Erythroblast (primary cell): ENCODE results near the gene CAPN8.
A peak's percentile ranks its signal among the peaks of the same experiment; 100 is the strongest.

Experiments
- DNase-seq, 2 experiments: peaks; one replicate each; lab custom pipeline; 2025; lab: John Stamatoyannopoulos, UW
- GATA1 ChIP-seq: IDR thresholded peaks from 2 replicates; pipeline ENCODE4 v1.6.1; 2011; ENCODE audit warnings: low read depth, mild to moderate bottlenecking, control low read depth, low read length, moderate library complexity
- POLR2A ChIP-seq: IDR thresholded peaks from 2 replicates; pipeline ENCODE4 v1.6.1; 2011; ENCODE audit warnings: mild to moderate bottlenecking, low read length

Gene CAPN8

DNA sequence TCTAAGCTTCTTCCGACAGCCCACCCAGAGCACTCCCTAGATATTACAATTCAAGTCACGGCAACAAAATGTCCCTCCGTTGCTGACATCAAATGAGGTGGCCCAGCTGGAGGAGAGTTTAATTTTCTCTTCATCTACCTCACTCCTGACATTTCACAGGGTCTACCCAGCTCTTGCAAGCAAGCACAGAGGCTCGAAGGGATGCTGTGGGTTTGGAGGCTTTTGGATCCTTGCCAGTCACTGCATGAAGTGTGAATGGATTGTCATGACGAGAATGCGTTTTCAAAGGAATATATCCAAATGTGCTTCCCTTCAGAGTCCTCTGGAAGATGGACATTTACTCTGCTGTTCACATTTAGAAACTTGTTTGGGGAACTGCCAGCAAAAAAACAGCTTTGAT is 33.5 kb downstream of the CAPN8 start:
- DNase-seq = no peak
- no peak for TF ChIP-seq POLR2A
- no peak for TF ChIP-seq GATA1

DNA sequence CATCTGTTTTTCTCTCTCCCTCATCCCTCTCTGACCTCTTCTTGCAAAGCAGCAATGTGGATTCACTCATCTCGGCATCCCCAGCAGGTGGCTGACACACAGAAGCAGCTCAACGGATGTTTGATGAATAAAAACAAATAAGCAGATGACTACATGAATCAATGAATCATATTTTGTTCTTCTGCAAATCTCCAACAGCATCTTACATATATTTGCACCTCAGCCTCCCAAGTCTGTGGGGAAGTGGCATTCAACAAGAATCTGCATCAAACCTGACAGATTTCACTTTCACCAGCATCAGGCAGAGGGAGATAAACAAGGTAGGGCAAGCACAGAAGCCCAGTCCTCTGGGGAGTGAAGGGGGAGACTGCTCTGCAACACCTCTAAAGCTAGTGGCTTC is 34.0 kb downstream of the CAPN8 start:
- no peak for TF ChIP-seq GATA1
- no peak for TF ChIP-seq POLR2A
- DNase-seq = no peak

DNA sequence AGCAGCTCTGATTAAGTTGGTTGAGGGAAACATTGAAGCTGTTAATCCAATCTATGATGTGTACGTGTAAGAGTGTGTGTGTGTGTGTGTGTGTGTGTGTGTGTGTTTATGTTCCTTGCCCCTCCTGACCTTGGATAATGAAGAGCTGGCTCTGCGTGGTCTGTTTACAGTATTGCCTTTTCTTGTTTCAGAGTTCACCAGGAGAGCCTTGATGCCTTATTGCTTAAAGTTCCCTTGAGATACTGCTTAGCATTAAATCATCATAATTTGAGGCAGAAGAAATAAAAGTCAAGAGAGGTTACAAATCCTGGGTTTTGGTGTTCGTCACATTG is 36.4 kb downstream of the CAPN8 start:
- no peak for DNase-seq
- TF ChIP-seq GATA1 (no peak), POLR2A (no peak)

DNA sequence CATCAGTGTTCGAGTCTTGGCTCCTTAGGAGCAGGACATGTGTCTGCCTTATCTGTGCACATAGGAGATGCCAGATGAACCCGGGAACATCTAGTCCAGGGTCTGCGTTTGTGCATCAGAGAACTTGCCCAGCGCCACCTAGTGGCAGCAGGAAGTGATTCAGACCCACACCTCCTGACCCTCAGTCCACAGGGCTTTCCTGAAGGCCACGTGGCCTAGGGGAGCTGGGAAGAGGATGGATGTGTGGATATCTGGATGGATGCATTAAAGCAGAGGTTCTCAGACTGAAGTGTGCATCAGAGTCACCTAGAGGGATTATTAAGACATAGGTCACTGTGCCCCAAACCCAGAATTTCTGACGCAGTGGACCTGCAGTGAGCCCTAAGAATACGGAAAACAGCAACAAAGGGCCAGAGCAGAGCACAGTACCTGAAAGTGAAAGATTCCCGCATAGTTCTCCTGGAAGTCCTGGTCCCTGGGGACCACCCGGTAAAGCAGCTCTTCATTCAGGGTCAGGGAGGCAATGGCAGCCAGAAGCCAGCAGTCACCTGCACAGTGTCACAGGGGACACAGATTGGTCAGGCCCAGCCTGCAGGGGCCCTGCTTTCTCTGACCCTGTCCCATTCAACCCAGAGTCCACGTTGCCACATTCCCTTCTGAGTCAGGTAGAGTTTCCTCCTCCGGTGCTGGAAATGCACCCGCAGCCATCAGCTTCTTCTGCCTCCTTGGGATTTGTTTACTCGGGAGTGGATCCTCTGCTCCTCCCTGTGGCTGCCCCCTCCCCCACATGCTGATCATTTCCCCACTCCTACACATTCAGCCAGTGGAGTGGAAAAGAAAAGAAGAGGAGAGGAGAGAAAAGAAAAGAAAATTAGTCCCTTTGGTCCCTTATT is 37.0 kb downstream of the CAPN8 start:
- peak; percentile 59 to 70 for DNase-seq
- no peak for TF ChIP-seq GATA1
- TF ChIP-seq POLR2A = no peak

DNA sequence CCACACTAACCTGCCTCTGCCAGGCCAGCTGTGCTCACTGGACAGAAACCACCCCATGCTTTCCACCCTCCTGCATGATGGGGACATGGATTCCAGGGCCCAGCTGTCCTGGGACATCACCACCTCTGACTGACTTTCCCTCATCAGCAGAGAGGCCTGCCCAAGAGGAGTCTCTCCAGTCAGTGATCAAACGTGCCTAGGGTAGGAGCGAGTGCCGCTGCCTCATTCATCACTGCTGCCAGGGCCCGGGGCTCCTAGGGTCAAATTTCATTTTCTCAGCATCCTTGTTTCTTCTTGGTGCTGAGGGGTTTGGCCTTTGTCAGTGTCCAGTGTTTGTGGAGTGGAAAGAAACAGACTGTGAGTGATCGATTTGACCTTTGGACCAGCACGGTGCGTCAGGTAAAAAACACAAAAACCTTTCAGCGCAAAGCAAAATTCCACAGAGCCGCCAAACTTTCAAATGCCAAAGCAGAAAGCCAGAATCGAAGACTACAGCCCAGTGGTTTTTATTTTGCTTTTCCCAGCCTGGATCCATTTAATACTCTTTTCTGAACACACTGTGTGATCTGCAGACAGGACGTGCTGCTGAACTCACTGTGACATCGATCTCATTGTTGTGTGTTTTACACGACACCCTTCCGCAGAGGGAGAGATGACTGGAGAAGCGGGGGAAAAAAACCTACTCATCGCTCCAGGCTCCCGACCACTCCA is 43.2 kb downstream of the CAPN8 start:
- no peak for DNase-seq
- TF ChIP-seq POLR2A = no peak
- no peak for TF ChIP-seq GATA1

DNA sequence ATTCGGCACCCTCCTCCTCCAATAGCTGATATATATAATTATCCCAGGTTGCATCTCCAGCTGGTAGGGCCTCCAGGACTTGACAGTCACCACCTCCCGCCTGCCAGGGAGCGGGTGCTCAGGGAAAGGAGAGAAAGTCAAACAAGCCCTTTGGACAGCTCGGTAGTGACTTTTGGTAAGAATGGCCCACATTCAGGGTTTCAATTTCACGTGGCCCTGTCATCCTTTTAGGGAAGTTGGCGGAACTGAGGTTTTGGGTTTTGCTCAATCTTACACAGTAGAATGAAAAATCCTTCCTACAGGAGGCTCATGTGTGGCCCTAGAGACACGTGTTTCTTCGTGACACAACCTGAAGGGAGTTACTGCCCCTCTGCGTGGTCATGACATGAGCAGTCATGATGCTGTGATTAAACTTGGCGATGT is 44.2 kb downstream of the CAPN8 start:
- TF ChIP-seq POLR2A (no peak), GATA1 (no peak)
- DNase-seq = no peak

DNA sequence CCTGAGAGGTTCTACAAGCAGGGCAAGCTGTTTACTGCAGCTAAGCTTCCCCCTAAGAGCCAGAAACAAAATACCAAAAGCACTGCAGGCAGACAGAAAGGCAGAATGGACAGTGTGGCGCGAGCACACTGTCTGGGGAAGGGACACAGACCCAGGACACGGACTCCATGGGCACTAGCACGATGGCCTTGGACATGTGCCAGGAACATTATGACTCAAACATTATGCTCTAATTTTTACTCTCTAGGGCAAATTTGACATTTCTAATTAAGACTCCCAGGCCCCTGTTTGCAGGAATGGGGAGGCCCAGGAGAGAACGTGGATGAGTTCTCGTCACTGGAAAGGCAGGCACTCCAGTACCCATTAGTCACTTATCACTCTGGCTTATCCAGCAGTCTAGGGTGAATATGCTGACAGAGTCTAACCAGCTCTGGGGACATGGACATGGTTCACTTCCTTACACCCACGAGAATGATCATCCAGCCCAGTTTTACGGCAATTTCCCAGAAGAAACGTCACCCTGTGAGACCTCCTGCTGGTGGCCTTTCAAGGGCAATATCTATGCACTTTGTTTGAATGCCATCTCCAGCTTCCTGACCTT is 45.1 kb downstream of the CAPN8 start:
- no peak for DNase-seq
- no peak for TF ChIP-seq GATA1

DNA sequence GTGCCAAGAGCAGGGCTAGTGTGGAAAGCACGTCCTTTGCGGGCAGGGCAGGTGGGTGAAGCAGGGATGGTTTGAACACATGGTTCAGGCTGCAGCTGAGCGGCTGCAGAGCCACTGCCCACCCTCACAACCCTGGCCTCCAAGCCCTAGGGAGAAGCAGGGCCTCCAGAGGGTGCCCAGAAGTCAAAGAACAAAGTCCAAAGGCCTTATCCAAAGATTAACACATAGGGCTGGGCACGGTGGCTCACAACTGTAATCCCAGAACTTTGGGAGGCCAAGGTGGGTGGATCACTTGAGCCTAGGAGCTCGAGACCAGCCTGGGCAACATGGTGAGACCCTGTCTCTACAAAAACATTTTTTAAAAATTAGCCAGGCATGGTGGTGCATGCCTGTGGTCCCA is 46.8 kb downstream of the CAPN8 start:
- DNase-seq = no peak
- TF ChIP-seq POLR2A = no peak
- TF ChIP-seq GATA1 = no peak

DNA sequence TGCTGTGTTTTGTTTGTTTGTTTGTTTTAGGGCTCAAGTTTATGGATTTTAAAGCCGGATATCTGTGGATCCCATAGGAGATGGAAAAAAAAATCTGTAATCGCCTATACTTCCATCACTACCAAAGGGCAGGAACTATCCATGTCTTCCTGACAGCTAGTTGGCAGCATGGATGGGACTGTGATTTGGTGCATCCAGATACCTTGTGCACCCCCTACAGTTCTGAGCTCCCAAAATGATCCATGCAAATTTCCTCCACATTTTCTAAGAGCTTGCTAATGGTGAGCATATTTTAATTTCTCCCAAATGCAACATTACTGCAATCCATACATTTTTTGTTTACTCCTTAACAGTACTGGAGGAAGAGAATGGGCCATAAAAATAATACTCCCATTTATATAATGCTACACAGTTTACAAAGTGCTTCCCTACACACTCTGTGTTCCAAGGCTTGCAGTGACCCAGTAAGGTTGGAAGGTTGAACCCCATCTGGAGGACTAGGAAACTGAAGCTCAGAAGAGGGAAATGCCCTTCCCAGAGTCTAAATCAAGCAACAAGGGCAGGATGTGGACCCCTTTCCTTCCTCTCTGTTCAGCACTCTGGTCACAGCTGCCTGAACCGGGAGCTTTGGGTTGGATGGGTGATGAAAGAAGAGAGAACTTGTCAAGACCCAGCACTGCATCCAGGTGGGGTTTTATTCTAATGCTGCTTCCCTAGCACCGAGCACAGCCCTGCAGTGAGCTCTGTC is 48.0 kb downstream of the CAPN8 start:
- no peak for TF ChIP-seq GATA1
- TF ChIP-seq POLR2A = no peak

DNA sequence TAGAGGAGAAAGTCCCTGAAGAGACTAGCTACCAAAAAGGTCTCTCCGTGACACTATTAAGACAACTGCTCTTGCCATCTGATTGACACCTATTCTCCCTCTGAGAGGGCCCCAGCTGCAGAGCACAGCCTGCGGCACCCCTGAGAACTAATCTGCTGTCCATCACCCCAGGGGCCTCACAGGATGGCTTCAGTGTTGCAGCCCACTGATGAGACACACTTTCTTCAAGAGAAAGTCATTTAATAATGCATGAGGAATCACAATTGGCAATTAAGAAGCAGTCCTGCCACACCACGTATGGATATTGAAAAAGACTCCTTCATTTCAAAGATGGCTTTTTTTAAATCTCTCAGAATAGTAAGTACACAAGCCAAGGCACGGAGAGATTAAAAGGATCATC is 48.9 kb downstream of the CAPN8 start:
- DNase-seq = no peak
- TF ChIP-seq POLR2A (no peak), GATA1 (no peak)

More for the DNA sequence above, 48.0 kb downstream of the CAPN8 start:
- no peak for DNase-seq

DNA sequence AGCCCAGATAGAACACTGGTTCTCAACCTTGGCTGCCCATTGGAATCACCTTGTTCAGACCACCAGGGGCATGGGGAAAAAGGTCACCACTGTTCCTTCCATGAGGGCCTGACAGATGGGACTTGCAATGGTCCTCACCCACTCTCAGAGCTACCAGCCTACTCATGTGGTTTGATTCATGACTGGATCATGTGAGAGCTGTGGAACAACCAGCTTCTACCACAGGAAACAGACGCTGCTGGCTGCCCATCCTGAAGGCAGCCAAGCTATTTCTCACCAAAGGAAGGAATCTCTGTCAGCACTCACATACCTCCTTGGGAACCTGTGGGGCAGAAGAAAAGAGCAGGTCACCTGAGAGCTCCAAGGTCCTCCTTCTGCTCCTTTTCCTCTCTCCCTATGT is 53.6 kb downstream of the CAPN8 start:
- DNase-seq = no peak
- TF ChIP-seq GATA1 (no peak), POLR2A (no peak)

DNA sequence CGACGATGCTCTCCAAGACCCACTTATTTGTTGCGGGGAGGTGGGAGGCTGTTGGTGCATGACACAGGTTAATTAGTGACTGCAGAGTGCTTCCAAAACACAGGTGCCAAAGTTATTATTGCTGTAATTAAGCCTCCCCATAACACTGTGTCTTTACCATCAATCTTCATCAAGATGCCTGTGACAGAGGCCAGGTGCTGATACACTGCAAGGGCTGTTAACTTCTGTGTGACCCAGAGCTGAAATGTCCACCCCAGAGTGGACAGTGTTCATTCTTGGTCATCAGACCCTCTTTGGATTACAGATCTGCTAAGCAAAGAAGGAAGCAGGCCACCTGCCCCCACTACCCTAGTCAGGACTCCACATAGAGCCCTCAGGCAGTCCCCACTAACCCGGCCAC is 55.5 kb downstream of the CAPN8 start:
- DNase-seq = no peak
- TF ChIP-seq GATA1 = no peak
- TF ChIP-seq POLR2A = no peak

DNA sequence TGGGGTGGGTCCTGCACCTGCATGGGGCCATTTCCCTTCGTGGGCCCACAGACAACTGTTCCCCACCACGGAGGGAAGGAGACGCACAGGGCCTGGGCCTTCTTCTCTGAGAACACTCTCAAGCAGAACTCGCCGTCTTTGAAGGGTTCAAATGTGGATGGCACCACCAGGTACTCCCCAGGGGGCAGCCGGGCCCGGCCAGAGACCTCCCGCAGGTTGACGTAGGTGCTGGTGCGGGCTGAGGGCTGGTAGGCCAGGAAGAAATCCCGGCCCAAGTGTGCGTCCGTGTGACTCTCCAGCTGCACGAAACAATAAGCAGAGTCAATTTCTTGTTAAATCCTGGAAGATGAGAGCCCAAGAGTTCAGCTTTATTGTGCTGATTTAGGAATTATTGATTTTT is 56.4 kb downstream of the CAPN8 start:
- TF ChIP-seq GATA1 = no peak
- no peak for TF ChIP-seq POLR2A

DNA sequence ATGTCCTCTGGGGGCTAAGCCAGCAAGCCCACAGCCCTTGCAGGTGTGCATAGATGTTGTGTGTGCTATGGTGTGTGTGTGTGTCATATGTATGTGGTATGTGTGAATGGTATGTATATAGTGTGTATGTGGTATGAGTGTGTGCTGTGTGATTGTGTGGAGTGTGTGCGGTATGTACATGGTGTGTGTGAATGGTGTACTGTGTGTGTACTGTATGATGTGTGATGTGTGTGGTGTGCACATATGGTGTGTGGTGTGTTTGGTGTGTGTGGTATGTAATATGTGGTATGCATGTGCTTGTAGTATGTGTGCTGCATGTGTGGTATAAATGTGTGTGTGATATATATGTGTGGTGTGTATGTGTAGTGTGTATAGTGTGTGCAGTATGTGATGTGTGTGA is 107.0 kb downstream of the CAPN8 start:
- no peak for TF ChIP-seq POLR2A
- no peak for TF ChIP-seq GATA1
- DNase-seq = no peak

More for the DNA sequence above, 56.4 kb downstream of the CAPN8 start:
- DNase-seq = no peak
